GM12872 (cell line): ENCODE measurements around the gene CARF.

Experiments
- TF ChIP-seq, protein P1 (sequence below): IDR thresholded peaks from 3 replicates; pipeline ENCODE4 v1.5.1; 2011; ENCODE audit warnings: low read depth, mild to moderate bottlenecking, low read length, moderate library complexity; ENCODE audit not compliant: insufficient read depth

Gene CARF

GRCh38 chr2:202990501-202990900 is 78.4 kb downstream of the CARF start:
- TF ChIP-seq, protein P1, sequence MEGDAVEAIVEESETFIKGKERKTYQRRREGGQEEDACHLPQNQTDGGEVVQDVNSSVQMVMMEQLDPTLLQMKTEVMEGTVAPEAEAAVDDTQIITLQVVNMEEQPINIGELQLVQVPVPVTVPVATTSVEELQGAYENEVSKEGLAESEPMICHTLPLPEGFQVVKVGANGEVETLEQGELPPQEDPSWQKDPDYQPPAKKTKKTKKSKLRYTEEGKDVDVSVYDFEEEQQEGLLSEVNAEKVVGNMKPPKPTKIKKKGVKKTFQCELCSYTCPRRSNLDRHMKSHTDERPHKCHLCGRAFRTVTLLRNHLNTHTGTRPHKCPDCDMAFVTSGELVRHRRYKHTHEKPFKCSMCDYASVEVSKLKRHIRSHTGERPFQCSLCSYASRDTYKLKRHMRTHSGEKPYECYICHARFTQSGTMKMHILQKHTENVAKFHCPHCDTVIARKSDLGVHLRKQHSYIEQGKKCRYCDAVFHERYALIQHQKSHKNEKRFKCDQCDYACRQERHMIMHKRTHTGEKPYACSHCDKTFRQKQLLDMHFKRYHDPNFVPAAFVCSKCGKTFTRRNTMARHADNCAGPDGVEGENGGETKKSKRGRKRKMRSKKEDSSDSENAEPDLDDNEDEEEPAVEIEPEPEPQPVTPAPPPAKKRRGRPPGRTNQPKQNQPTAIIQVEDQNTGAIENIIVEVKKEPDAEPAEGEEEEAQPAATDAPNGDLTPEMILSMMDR: no peak

DNA sequence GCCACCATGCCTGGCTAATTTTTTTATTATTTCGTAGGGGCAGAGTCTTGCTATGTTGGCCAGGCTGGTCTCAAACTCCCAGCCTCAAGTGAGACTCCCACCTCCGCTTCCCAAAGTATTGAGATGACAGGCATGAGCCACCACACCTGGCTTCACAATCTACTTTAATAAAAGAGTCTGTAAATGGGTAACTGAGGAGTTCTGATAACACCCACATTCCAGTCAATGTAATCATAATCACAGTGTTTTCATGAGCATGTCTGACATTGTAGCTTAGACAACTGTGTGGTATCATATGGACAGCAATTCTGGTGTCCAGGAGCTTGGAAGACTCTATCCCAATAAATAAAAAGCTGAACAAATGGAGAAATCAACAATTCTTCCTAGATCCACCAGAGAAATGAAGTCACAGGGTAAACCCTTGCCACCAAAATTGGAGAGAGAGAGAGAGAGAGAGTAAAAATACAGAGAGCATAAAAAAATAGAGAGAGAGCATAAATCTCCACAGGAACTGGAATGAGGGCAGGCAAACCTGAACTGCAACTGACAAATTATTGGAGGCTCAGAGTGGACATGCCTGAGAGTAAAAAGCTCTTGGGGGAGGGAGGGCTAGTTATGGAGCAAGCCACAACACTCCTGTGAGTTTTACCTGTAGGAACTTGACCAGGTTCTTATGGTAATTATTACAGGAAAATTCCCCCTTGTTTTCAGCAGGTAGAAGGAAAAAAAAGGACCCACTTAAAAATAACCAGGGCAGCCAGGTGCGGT is 90.2 kb downstream of the CARF start:
- TF ChIP-seq, protein P1: no peak

DNA sequence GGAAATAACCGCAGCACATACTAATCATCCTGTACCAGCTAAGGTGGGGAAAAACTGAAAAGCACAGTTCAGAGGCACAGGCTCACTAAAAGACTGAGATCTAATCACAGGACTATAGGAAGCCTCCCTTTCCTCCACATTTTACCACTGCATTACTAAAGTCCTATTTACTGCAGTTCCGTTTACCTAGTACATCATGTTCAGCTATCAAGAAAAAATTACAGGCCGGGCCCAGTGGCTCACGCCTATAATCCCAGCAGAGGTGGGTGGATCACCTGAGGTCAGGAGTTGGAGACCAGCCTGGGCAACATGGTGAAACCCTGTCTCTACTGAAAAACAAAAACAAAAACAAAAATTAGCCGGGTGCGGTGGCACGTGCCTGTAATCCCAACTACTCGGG is 91.6 kb downstream of the CARF start:
- TF ChIP-seq, protein P1: no peak

DNA sequence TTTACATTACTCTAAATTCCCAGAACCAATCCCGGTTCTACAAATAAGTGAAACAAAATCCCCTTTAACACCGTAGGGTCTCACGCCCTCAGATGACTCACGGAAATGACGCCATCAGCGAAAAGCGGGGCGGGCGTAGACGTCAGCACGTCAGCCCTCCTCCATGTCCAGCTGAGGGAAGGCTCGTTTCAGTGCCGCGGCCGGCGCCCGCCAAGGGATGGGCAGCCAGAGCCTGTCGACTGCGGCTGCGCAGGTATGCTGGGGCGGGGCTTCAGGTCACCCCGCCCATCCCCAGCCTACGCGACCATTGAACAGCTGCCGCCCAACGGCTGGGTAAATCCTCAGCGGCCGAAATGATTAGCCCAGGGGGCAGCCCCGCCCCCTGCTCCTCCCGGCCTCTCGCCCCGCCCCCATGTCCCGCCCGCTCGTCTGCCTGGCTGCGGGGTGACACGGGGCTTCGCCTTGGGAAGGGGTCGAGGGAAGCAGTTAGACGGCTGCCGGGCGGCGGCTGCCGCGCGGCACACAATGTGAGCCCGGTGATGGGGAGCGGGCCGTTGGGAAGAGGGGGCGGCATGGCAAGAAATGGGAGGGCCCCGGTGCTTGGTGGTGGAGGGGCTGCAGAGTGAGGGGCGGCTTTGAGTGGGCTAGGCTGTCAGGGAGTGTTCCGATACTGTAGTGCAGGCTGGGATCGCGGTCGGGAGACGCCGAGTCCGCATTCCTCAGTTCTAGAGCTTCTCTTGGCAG is 102.6 kb downstream of the CARF start, which contains the start of gene NBEAL1:
Gene NBEAL1 (plus strand): TSS at position 420 of the 744 bp plus-strand sequence. CDS start 1,510 bp downstream, outside the sequence.
- TF ChIP-seq, protein P1: no peak

GRCh38 chr2:203016716-203017115 is 104.6 kb downstream of the CARF start:
- TF ChIP-seq, protein P1: no peak

- TF ChIP-seq, protein P1: no peak
Observed at GRCh38 chr2:203018181-203018580, 106.1 kb downstream of the CARF start.

GRCh38 chr2:203019142-203019541 is 107.1 kb downstream of the CARF start:
- TF ChIP-seq, protein P1: no peak
